GM18526 (cell line): ENCODE data around the gene SH3RF3.

Experiments
- POLR2A ChIP-seq: IDR thresholded peaks from 3 replicates; pipeline ENCODE4 v1.6.1; 2011; ENCODE audit not compliant: insufficient read length; ENCODE audit errors: extremely low read depth

Gene SH3RF3

DNA sequence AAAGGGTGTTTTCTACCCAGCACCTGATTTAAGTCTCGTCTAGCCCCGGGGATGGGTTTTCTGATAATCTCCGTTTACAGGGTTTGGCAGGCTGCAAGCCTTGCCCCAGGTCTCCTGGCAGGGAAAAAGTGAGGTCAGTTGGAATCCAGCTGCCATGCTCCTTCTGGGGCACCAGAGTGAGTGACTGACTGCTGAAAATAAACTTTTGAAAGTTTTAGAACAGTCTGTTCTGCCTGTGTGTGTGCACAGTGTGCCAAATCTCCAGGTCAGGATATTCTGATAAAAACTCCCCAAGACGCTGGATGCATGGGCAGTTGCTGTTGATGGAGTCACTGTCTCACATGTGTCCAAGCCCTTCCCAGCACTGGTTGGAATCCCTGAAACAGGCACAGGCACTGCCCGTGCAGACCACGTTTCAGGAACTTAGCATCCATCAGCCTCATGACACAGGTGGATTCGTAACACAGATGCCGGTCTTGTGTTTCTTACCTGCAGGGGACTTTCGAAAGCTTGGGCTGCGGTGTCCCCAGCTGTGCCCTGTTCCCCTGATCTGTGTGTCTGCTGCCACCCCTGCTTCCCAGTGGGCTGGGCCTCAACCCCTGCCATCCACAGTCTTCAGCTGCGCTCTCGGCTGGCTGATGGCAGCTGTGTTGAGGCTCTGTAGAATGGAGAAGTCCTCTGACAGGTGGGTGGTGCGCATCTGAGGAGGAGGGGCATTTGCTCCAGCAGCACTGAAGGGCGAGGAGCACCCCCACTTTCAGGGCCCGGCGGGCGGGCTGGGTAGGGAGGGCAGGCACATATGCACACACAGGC lies 65.0 kb downstream of the SH3RF3 start:
- TF ChIP-seq POLR2A = no peak

- no peak for TF ChIP-seq POLR2A
Observed at GRCh38 chr2:109194620-109194937, 65.6 kb downstream of the SH3RF3 start.

DNA sequence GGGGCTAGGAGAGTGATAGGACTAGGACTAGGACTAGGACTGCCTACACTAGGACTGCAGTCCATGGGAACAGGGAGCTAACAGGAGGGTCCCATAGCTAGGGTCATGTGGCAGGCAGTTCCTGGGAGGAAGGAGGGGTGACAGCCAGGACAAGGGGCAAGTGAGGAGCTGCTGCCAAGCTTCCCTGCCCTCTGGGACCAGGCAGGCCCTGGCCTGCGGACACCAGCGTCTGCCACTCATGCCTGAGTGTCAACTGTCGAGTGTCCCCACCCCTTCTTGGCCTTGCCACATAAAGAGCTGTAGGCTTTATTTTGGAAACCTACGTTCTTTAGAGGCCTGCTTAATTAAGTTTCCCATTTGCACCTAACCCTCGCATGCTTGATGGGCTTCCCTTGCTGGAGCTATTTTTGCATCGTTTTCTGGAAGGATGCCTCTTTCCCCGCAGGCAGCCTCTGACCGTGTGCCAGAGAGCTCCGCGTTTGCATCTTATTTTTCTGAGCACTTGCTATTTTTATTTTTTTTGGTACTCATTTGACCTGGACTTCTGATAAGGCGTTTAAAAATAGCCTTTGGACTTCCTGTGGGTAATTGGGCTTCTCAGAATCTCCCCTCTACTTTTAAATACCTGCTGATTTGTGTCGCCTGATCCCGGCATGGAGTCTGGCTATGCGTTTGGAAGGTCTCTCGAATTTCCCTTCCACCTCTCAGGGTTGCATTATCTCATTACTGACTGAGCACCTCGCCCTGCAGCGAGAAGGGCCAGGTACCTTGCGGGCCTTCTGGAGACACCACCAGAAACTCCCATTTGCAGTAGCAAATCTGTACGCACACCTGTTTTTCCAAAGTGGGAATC lies 66.4 kb downstream of the SH3RF3 start:
- no peak for TF ChIP-seq POLR2A

DNA sequence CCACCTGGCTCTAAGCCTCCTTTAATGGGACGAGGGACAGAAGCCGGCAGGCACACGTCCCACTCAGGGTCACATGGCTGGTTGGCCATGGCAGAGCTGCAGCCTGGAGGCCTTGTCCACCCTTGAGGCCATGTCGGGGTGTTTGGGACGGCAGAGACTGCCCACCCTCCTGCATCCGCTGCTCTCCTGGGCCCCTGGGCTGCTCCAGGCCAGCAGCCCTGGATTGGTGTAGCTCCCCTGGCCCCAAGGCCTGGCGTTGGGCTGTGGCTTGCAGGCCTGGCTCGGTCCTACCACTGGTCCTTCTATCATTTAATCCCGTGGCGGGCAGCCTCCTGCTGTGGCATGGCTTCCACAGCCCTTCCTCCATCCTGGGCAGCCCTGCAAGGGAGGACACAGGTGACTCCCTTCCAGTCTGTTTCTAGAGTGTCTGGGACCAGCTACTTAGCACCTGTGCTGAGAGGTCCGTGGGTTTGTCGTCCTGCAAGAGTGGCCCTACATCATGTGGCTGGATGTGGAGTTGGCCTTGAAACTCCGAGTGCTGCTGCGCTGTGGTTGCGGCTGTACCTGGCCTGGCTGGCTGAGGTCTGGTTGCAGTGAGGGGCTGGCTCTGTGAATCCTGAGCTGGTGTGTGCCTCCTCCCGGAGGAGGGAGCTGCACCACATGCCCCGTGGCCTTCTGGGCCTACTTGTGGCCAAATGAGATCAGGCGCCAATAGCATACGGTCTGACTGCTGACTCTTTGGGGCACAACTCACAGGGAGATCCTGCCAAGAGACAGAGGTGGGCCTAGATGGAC lies 67.3 kb downstream of the SH3RF3 start:
- no peak for TF ChIP-seq POLR2A

GRCh38 chr2:109197491-109198418 lies 68.8 kb downstream of the SH3RF3 start:
- TF ChIP-seq POLR2A = no peak

- no peak for TF ChIP-seq POLR2A
Observed at GRCh38 chr2:109199790-109200189, 70.8 kb downstream of the SH3RF3 start.

GRCh38 chr2:109200616-109201464 lies 71.8 kb downstream of the SH3RF3 start:
- no peak for TF ChIP-seq POLR2A

DNA sequence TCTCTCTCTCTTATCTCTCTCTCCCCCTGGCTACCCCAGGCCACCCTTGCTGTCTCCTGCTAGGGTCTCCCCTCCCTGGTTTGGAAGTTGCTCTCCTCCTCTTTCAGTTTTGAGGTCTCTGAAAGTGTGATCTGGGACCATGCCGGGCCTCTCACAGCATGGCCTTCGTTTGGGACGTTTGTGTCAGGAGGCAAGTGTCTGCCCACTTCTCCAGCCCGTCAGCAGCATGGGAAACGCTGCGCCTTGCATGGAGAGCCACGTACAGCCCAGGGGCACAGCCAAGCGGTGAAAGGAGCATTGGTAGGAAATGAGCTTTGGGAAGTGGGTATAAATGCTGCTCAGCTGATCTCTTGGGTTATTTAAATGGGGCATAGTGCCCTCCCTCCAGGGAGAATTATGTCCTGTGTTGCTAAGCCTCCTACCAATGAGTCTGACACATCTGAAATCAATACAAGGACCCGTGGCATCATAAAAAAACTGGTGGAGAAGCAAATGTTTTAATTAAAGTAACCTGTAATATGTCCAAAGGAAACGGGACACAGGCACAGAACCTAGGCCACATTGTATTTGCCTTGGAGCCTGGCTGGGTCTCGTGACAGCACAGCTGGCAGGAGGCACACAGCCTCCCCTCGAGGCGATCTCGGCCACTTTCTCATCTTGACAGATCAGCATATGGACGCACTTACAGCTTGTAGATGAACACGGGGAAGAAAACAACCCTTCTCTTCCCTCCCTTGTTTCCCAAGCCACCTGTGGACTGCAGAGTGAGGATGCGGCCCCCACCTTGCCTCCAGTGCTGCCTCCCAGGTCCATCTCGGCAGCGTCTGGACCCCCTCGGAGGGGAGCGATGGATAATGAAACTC lies 72.7 kb downstream of the SH3RF3 start:
- TF ChIP-seq POLR2A = no peak

GRCh38 chr2:109202486-109202885 lies 73.5 kb downstream of the SH3RF3 start:
- no peak for TF ChIP-seq POLR2A

DNA sequence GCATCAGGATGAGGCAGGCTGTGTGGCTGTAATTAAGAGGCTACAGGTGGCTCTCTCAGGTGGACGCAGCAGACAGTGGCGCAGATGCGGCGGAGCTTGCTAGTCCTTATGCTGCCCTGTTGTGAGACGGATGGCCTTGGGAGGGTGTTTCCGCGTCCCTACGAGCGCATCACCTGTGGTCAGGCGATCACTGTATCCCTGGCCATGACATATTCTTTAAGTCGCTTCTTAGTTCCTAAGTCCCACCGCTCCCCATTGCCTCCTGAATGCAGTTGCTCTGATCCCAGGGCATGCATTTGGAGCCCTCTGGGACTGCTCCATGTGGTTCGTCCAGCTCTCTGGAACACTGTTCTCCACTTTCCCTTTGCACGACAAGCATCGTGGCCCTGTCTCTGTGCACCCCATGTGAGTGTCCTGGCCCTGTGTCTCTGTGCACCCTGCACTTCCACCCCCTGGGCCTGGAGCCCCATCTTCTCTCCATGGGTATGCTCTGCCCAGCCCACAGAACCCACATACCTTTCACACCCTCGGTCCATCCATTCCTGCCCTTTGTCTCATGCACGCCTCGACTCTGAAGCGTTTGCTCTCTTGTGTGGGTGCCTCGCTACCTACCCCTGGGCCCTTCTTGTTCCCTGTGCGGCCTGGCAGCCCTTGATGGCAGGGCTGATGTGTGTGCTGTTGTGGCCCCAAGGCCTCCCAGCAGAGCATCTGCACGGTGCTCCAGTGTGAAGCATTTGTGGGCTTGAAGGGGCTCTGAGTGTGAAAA lies 74.4 kb downstream of the SH3RF3 start:
- TF ChIP-seq POLR2A = no peak

DNA sequence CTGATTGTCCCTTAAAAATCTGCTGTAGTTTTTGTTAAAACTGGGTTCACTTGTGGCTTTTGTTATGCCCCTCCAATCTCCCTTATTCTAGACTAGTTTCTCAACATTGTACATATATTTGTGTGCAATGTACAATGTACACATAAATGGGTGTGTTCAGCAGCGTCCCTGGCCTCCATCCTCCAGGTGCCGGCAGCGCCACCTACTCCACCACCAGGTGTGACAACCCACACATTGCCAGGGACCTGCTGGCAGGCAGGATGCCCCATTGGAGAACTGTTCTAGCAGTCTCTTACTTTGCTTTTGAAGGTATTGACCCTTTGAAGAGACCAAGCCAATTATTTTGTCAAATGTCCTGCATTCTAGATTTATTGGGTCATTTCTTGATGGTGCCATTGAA lies 75.4 kb downstream of the SH3RF3 start:
- TF ChIP-seq POLR2A = no peak

- no peak for TF ChIP-seq POLR2A
Observed at GRCh38 chr2:109205447-109205846, 76.4 kb downstream of the SH3RF3 start.
